ENCODE results near the gene ZDHHC16.

The ZDHHC16 gene

GRCh38 chr10:97498841-97499560, 53.0 kb downstream of the ZDHHC16 start, which contains the start of gene UBTD1:
Gene UBTD1 (plus strand): TSS chr10:97498924. CDS start chr10:97499204, 280 bp downstream.
- DNase-seq (ENCODE audit: low read depth), result peak; percentile 49
- H3K4me3 ChIP-seq (ENCODE audit: low read length), result peak within 1 kb of the TSS; percentile 100
- no peak for TF ChIP-seq CTCF (conservative IDR thresholded peaks at IDR 0.05; ENCODE audit: low read length)

GRCh38 chr10:97499561-97500296, 53.8 kb downstream of the ZDHHC16 start:
- peak; percentile 79 for DNase-seq (ENCODE audit: low read depth)
- H3K4me3 ChIP-seq (ENCODE audit: low read length), result peak overlapping the region; percentile 84
- no peak for TF ChIP-seq CTCF (conservative IDR thresholded peaks at IDR 0.05; ENCODE audit: low read length)

GRCh38 chr10:97500297-97500575, 54.3 kb downstream of the ZDHHC16 start:
- DNase-seq (ENCODE audit: low read depth), result no peak
- no peak for TF ChIP-seq CTCF (conservative IDR thresholded peaks at IDR 0.05; ENCODE audit: low read length)
- H3K4me3 ChIP-seq (ENCODE audit: low read length), result peak overlapping the region; percentile 84

- no peak overlapping the region for H3K4me3 ChIP-seq (ENCODE audit: low read length)
- no peak for TF ChIP-seq CTCF (conservative IDR thresholded peaks at IDR 0.05; ENCODE audit: low read length)
- DNase-seq (ENCODE audit: low read depth), result no peak
Observed at GRCh38 chr10:97502916-97503315, 56.9 kb downstream of the ZDHHC16 start.

GRCh38 chr10:97503406-97503805, 57.4 kb downstream of the ZDHHC16 start:
- TF ChIP-seq CTCF (conservative IDR thresholded peaks at IDR 0.05; ENCODE audit: low read length), result no peak
- DNase-seq (ENCODE audit: low read depth), result peak; percentile 29
- H3K4me3 ChIP-seq (ENCODE audit: low read length), result no peak overlapping the region

GRCh38 chr10:97505152-97505551, 59.2 kb downstream of the ZDHHC16 start:
- no peak overlapping the region for H3K4me3 ChIP-seq (ENCODE audit: low read length)
- no peak for DNase-seq (ENCODE audit: low read depth)
- no peak for TF ChIP-seq CTCF (conservative IDR thresholded peaks at IDR 0.05; ENCODE audit: low read length)
